Neural cell (in vitro differentiated cells): ENCODE measurements around the gene DST. TPM values are rescaled to one million over a fixed set of nuclear protein-coding genes. Genes with fewer than 3 reads are reported as not detected.

Experiments used
- H2AFZ ChIP-seq: fragments of 200-600, 300-800 bp; sonication (generic), shearing (Covaris generic); 2 replicates; pipeline ENCODE4 v1.6.0; 2014; ENCODE audit warnings: low read depth, mild to moderate bottlenecking, antibody characterized with exemption, low read length, moderate library complexity
- H3F3A ChIP-seq: fragments of 200-600 bp; shearing (Covaris generic); 2 replicates; pipeline ENCODE4 v1.6.1; 2016; ENCODE audit warnings: mild to moderate bottlenecking, moderate library complexity, mixed read lengths, antibody characterized with exemption, low read length; ENCODE audit not compliant: insufficient read depth, poor library complexity, severe bottlenecking
- H3K27ac ChIP-seq: fragments of 200-600, 300-800 bp; sonication (generic), shearing (Covaris generic); 2 replicates; pipeline ENCODE4 v1.5.1; 2014; ENCODE audit warnings: mild to moderate bottlenecking, low read length, moderate library complexity
- H3K27me3 ChIP-seq: fragments of 300-800, 200-600 bp; sonication (generic), shearing (Covaris generic); 2 replicates; pipeline ENCODE4 v1.6.0; 2014; ENCODE audit warnings: mild to moderate bottlenecking, low read depth, low read length, moderate library complexity; ENCODE audit not compliant: insufficient read depth
- H3K36me3 ChIP-seq: fragments of 300-800, 200-600 bp; sonication (generic), shearing (Covaris generic); 2 replicates; pipeline ENCODE4 v1.5.1; 2014; ENCODE audit warnings: mild to moderate bottlenecking, antibody characterized with exemption, low read length, moderate library complexity; ENCODE audit not compliant: insufficient read depth
- H3K4me2 ChIP-seq: fragments of 300-800, 200-600 bp; sonication (generic), shearing (Covaris generic); 2 replicates; pipeline ENCODE4 v1.6.0; 2014; ENCODE audit warnings: mild to moderate bottlenecking, low read length
- H3K4me3 ChIP-seq: fragments of 300-800, 200-600 bp; sonication (generic), shearing (Covaris generic); 2 replicates; pipeline ENCODE4 v1.5.1; 2014; ENCODE audit warnings: mild to moderate bottlenecking, low read length, moderate library complexity
- H3K79me2 ChIP-seq: fragments of 200-600 bp; shearing (Covaris generic); replicated peaks from 2 replicates; pipeline ENCODE4 v1.6.0; 2014; ENCODE audit warnings: mild to moderate bottlenecking, low read length, moderate library complexity; ENCODE audit not compliant: insufficient read depth
- H3K9ac ChIP-seq: fragments of 300-800, 200-600 bp; sonication (generic), shearing (Covaris generic); 2 replicates; pipeline ENCODE4 v1.6.1; 2016; ENCODE audit warnings: mild to moderate bottlenecking, low read length, mixed read lengths
- H3K9me2 ChIP-seq: fragments of 200-600 bp; shearing (Covaris generic); 2 replicates; pipeline ENCODE4 v1.6.1; 2016; ENCODE audit warnings: mild to moderate bottlenecking, low read length, mixed read lengths; ENCODE audit not compliant: insufficient read depth
- H3K9me3 ChIP-seq: fragments of 200-600, 300-800 bp; sonication (generic), shearing (Covaris generic); 2 replicates; pipeline ENCODE4 v1.6.1; 2016; ENCODE audit warnings: mild to moderate bottlenecking, mixed run types, low read length, moderate library complexity, mixed read lengths
- H4K20me1 ChIP-seq: fragments of 200-600 bp; shearing (Covaris generic); 2 replicates; pipeline ENCODE4 v1.6.1; 2016; ENCODE audit warnings: mild to moderate bottlenecking, mixed run types; ENCODE audit not compliant: insufficient read depth
- EP300 ChIP-seq: fragments of 450-650 bp; conservative IDR thresholded peaks from 2 replicates; pipeline ENCODE4 v1.6.1; 2014; ENCODE audit warnings: antibody characterized with exemption, mild to moderate bottlenecking, moderate library complexity; ENCODE audit not compliant: poor library complexity, severe bottlenecking
- EZH2 ChIP-seq: fragments of 200-600, 300-800 bp; shearing (Covaris generic), sonication (generic); IDR thresholded peaks from 2 replicates; pipeline ENCODE4 v1.6.1; 2014; ENCODE audit warnings: antibody characterized with exemption, low read length, borderline replicate concordance, mild to moderate bottlenecking; ENCODE audit not compliant: insufficient read depth, poor library complexity, severe bottlenecking
- MXI1 ChIP-seq: fragments of 450-650 bp; conservative IDR thresholded peaks from 2 replicates; pipeline ENCODE4 v1.6.1; 2014; ENCODE audit warnings: antibody characterized with exemption, mild to moderate bottlenecking; ENCODE audit not compliant: poor library complexity, severe bottlenecking
- POLR2AphosphoS5 ChIP-seq: IDR thresholded peaks from 2 replicates; pipeline ENCODE4 v1.6.1; 2012
- RAD21 ChIP-seq: fragments of 450-650 bp; conservative IDR thresholded peaks from 2 replicates; pipeline ENCODE4 v1.6.1; 2014; ENCODE audit warnings: antibody characterized with exemption, mild to moderate bottlenecking, moderate library complexity
- REST ChIP-seq: IDR thresholded peaks from 2 replicates; pipeline ENCODE4 v1.6.1; 2012; ENCODE audit warnings: borderline replicate concordance
- SMC3 ChIP-seq: fragments of 450-650 bp; conservative IDR thresholded peaks from 2 replicates; pipeline ENCODE4 v1.6.1; 2014; ENCODE audit warnings: antibody characterized with exemption, mild to moderate bottlenecking, moderate library complexity; ENCODE audit not compliant: poor library complexity
- TAF1 ChIP-seq: IDR thresholded peaks from 2 replicates; pipeline ENCODE4 v1.6.1; 2012; ENCODE audit warnings: low read depth
- polyA plus RNA-seq: library from polyadenylated mRNA; depleted of rRNA; stranded (reverse); fragments of >200 nt; gene quantifications from 2 replicates; pipeline ENCODE4 v1.2.3, GENCODE V29; 2014
- TF ChIP-seq, protein P1 (sequence below): fragments of 450-650 bp; IDR thresholded peaks from 2 replicates; pipeline ENCODE4 v1.5.1; 2014; ENCODE audit warnings: antibody characterized with exemption, mild to moderate bottlenecking, moderate library complexity; ENCODE audit not compliant: poor library complexity, severe bottlenecking

Gene DST
- polyA plus RNA-seq, 1 donor from 2014 or later, result 118 TPM

DNA sequence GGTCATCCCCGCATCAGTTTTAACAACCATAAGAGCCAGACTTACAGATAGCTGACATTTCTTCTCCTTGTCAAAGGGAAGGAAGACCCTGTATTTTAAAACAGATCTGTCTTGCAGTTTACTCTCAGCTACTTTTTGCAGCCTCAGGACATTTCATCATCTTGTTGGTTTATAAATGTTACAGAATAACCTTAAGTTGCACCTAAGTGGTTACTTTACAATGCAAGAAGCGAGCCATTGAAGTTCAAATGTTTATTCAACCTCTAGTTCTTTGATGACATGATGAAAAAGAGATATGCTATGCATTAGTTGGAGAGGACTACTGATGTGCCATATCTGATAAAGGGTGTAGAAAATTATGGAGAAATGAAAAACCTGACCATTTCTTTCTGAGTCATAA is 207.4 kb downstream of the DST start:
- H3K9ac ChIP-seq, result no peak overlapping the region
- H2AFZ ChIP-seq, result no peak overlapping the region
- H3F3A ChIP-seq, result no peaks in the 10 kb centered on the region
- TF ChIP-seq REST (no peak), EP300 (no peak), EZH2 (no peak), MXI1 (no peak), SMC3 (no peak), POLR2AphosphoS5 (no peak), RAD21 (no peak), TAF1 (no peak)
- TF ChIP-seq, protein P1, sequence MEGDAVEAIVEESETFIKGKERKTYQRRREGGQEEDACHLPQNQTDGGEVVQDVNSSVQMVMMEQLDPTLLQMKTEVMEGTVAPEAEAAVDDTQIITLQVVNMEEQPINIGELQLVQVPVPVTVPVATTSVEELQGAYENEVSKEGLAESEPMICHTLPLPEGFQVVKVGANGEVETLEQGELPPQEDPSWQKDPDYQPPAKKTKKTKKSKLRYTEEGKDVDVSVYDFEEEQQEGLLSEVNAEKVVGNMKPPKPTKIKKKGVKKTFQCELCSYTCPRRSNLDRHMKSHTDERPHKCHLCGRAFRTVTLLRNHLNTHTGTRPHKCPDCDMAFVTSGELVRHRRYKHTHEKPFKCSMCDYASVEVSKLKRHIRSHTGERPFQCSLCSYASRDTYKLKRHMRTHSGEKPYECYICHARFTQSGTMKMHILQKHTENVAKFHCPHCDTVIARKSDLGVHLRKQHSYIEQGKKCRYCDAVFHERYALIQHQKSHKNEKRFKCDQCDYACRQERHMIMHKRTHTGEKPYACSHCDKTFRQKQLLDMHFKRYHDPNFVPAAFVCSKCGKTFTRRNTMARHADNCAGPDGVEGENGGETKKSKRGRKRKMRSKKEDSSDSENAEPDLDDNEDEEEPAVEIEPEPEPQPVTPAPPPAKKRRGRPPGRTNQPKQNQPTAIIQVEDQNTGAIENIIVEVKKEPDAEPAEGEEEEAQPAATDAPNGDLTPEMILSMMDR, result no peak
- H3K27ac ChIP-seq, result no peak overlapping the region
- no peaks in the 10 kb centered on the region for H3K79me2 ChIP-seq
- H3K4me3 ChIP-seq, result no peak overlapping the region
- no peaks in the 10 kb centered on the region for H3K27me3 ChIP-seq
- H3K9me3 ChIP-seq, result no peaks in the 10 kb centered on the region
- no peaks in the 10 kb centered on the region for H4K20me1 ChIP-seq
- no peaks in the 10 kb centered on the region for H3K36me3 ChIP-seq
- H3K9me2 ChIP-seq, result no peaks in the 10 kb centered on the region
- no peak overlapping the region for H3K4me2 ChIP-seq

DNA sequence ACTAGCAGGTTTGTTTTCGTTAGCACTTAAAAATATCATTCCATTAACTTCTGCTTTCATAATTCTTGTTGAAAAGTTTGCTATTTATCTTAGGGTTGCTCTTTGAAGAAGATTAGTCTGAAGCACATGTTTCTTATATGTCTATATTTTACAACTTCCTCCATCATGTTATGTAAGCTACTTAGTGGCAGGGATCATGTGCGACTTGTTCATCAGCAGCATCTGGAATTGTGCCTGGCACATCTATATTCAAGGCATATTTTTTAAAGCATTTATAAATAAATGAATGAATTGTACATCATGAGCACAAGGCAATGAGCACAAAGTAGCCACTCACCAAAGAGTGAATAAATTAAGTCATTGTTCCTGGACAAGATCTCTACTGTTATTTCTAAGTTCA is 208.1 kb downstream of the DST start:
- Histone ChIP-seq H3K4me2 (no peak overlapping the region), H3K9ac (no peak overlapping the region), H3F3A (no peaks in the 10 kb centered on the region), H3K4me3 (no peak overlapping the region), H3K27ac (no peak overlapping the region), H3K9me3 (no peaks in the 10 kb centered on the region), H3K79me2 (no peaks in the 10 kb centered on the region), H3K27me3 (no peaks in the 10 kb centered on the region), H3K9me2 (no peaks in the 10 kb centered on the region), H4K20me1 (no peaks in the 10 kb centered on the region), H3K36me3 (no peaks in the 10 kb centered on the region), H2AFZ (no peak overlapping the region)
- TF ChIP-seq SMC3 (no peak), REST (no peak)
